Measurements from ENCODE around the gene CRTC1.
"Not testable (repeated sequence)": the region's sequence is repeated elsewhere in the genome, so short reads cannot be mapped to it uniquely, and the experiment has no call there.

Gene CRTC1

GRCh38 chr19:18704971-18705370 lies 21.5 kb downstream of the CRTC1 start:
- no peak for FAIRE-seq

GRCh38 chr19:18708452-18709231 lies 25.2 kb downstream of the CRTC1 start:
- no peak for FAIRE-seq

GRCh38 chr19:18709546-18709945 lies 26.1 kb downstream of the CRTC1 start:
- FAIRE-seq: no peak

- no peak for FAIRE-seq
Measured at GRCh38 chr19:18710186-18710585, 26.7 kb downstream of the CRTC1 start.

GRCh38 chr19:18710996-18711751 lies 27.7 kb downstream of the CRTC1 start:
- no peak for FAIRE-seq

GRCh38 chr19:18711893-18712292 lies 28.4 kb downstream of the CRTC1 start:
- FAIRE-seq: no peak

GRCh38 chr19:18712981-18713380 lies 29.5 kb downstream of the CRTC1 start:
- no peak for FAIRE-seq

GRCh38 chr19:18713550-18714117 lies 30.2 kb downstream of the CRTC1 start:
- no peak for FAIRE-seq

- FAIRE-seq: no peak
Measured at GRCh38 chr19:18715416-18715815, 31.9 kb downstream of the CRTC1 start.

- no peak for FAIRE-seq
Measured at GRCh38 chr19:18716857-18717256, 33.4 kb downstream of the CRTC1 start.

- no peak for FAIRE-seq
Measured at GRCh38 chr19:18717601-18718000, 34.1 kb downstream of the CRTC1 start.

GRCh38 chr19:18718015-18718526 lies 34.6 kb downstream of the CRTC1 start:
- FAIRE-seq: no peak

GRCh38 chr19:18718846-18719458 lies 35.5 kb downstream of the CRTC1 start:
- FAIRE-seq: no peak

- FAIRE-seq: no peak
Measured at GRCh38 chr19:18719541-18719940, 36.1 kb downstream of the CRTC1 start.

GRCh38 chr19:18723871-18724377 lies 40.4 kb downstream of the CRTC1 start:
- no peak for FAIRE-seq

- no peak for FAIRE-seq
Measured at GRCh38 chr19:18725841-18726770, 42.6 kb downstream of the CRTC1 start.

- FAIRE-seq: no peak
Measured at GRCh38 chr19:18726846-18727245, 43.4 kb downstream of the CRTC1 start.

- FAIRE-seq: not testable (repeated sequence)
Measured at GRCh38 chr19:18727602-18728001, 44.1 kb downstream of the CRTC1 start.

GRCh38 chr19:18729933-18730530 lies 46.6 kb downstream of the CRTC1 start:
- no peak for FAIRE-seq

- FAIRE-seq: no peak
Measured at GRCh38 chr19:18730885-18731513, 47.5 kb downstream of the CRTC1 start.

GRCh38 chr19:18731562-18732008 lies 48.1 kb downstream of the CRTC1 start:
- FAIRE-seq: no peak
